HG03354 (cell line): ENCODE results near the gene TIMM50.
"Not testable (repeated sequence)": the region's sequence is repeated elsewhere in the genome, so short reads cannot be mapped to it uniquely, and the experiment has no call there.

Experiments used
- ATAC-seq: cut with Tn5 transposase; IDR thresholded peaks from one replicate; pipeline ENCODE4 v1.9.1; 2021; ENCODE audit warnings: mild to moderate bottlenecking; ENCODE audit not compliant: unreplicated experiment, poor library complexity, severe bottlenecking

TIMM50 gene

DNA sequence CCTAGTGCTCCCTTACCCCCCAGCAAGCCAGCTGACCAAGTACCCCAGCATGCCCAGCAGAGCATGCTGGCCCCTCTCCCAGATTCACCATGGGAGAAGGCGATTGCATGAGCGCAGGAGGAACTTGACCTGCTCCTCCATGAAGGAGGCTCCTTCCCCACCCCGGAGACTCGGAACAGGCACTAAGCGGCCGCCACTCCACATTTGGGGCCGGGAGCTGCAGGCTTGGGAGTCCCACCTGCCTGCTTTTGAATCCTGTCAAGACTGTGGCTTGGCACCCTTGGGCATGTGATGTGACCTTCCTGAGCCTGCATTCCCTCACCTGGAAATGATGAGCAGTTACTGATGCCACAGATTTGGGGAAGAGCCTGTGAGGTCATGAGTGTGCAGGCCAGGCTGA is 12.7 kb upstream of the TIMM50 start:
- ATAC-seq = no peak

DNA sequence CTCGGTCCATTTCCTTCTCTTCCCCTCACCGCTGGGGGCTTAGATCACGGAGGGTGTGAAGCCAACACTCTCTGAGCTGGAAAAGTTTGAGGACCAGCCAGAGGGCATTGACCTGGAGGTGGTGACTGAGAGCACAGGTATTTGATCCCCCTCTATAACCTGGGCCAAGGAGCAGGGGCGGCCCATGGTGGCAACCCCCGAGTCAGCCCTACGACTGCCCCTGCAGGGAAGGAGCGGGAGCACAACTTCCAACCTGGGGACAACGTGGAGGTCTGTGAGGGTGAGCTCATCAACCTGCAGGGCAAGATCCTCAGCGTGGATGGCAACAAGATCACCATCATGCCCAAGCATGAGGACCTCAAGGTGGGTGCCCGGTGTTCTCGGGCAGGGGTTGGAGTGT is 11.6 kb upstream of the TIMM50 start:
- ATAC-seq = no peak

DNA sequence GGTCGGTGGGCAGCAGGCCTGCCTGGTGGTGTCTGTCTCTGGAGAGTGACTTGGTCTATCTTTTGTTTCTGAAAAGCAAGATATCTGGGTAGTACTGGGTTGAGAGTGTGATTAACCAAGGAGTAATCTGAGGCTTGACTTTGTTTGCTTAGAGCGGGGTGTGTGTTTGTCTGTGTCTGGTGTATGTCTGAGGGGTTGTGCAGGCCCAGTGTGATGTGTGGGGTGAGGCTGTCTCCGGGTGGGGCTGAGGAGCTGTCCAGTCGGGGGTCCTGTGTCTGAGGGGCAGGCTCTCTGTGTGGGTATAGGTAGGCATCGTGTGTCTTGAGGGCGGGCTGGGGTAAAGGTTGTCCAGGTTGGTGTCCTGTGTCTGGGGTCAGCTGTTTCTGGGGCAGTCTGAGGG is 11.1 kb upstream of the TIMM50 start:
- no peak for ATAC-seq

DNA sequence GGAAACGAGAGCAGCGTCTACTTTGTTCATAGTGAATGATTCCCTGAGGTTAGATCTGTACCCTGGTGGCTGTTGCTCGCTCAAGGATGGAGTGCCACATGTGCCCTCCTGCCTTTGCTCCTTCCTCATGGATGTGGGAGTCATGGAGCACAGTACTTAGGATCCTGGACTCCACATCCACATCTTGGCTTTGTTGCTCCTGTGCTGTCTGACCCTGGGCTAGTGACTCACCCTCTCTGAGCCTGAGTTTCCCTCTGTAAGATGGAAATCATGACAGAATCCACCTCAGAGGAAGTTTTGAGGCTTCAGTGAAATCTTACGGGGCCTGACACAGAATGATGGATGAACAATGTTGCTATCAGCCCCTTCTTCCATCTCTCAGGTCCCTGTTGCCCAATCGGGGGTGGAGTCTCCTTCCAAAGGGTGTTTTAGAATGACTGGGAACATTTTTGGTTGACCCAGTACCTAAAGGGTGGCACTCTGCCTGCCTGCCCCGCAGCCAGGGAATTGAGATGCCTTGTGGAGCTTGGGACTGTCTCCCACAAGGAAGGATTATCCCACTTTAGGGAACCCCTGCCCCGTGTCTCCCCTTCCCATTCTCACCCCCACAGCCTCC is 9.8 kb upstream of the TIMM50 start:
- no peak for ATAC-seq

DNA sequence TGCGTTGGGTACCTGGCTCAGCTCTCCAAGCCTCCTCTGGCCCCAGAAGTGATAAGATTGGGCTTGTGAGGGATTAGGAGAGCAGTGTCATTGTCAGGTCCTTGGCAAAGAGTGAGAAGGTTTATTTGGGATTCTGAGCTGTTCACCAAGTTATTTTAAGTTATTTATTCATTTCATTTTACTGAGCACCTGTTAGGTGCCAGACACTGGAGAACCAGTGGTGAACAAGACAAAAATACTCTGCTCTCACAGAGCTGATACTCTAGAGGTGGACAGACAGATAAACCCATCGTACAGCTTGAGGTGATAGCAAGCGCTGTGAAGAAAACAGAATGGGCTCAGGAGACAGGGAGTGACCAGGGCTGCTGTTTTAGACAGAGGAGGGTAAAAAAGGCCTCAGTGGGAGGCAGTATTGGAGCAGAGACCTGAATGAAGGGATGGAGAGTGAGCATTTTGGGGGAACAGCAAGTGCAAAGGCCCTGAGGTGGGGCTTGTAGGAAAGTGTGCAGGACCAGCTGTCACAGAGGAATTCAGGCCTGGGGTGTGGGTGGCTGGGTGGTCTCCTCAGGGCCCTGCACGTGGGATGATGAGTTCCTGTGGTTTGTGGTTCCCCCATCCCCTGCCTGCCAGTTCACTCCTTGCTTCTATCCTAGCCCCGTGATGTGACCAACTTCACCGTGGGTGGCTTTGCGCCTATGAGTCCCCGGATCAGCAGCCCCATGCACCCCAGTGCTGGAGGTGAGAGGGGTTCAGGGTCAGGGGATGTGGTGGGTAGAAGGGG is 8.7 kb upstream of the TIMM50 start:
- no peak for ATAC-seq

DNA sequence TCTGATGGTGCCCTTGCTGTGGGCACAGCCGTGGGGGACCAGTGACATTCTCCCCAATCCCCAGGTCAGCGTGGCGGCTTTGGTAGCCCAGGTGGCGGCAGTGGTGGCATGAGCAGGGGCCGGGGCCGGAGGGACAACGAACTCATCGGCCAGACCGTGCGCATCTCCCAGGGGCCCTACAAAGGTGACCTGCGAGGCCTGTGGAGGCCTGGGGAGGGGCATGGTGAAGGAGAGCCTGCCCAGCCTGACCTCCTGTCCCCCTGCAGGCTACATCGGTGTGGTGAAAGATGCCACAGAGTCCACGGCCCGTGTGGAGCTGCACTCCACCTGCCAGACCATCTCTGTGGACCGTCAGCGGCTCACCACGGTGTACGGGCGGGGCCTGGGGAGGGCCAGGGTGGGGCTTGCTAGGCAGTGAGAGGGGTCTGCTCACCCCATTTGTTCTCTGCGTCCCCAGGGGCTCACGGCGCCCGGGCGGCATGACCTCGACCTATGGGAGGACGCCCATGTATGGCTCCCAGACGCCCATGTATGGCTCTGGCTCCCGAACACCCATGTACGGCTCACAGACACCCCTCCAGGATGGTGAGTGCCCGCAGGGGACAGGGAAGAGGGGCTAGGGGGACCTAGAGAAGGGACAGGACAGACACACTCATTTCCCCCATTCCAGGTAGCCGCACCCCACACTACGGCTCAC is 7.7 kb upstream of the TIMM50 start:
- no peak for ATAC-seq

DNA sequence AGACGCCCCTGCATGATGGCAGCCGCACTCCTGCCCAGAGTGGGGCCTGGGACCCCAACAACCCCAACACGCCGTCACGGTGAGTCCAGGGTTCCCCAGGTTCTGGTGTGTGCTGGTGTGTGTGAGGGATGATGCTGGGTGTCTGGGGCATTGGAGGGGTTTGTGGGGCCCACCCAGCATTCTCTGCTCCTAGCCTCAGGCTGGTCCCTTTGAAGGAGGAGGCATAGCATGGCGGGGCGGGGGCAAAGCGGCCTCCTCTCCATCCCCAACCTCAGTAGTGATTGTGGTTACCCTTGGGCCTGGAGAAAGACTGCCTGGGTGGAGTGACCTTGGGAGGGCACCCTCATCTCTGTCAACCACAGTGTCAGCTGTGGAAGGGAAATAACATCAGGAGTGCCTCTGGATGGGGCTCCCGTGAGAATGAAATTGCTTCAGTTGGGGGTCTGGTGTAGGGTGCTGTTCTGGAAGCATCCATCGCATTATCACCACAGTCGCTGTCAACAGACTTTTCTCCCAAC is 7.1 kb upstream of the TIMM50 start:
- ATAC-seq = no peak

DNA sequence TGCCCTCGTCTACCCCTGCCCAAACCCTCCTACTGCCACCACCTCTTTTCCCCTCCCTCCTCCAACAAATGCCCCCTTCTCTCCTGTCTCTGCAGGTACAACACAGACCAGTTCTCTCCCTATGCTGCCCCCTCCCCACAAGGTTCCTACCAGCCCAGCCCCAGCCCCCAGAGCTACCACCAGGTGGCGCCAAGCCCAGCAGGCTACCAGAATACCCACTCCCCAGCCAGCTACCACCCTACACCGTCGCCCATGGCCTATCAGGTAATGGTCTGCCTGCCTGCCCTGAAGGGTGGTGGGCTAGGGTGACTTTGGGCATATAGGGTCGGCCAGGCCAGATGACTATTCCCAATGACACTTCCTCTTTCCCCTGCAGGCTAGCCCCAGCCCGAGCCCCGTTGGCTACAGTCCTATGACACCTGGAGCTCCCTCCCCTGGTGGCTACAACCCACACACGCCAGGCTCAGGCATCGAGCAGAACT is 6.5 kb upstream of the TIMM50 start:
- no peak for ATAC-seq

DNA sequence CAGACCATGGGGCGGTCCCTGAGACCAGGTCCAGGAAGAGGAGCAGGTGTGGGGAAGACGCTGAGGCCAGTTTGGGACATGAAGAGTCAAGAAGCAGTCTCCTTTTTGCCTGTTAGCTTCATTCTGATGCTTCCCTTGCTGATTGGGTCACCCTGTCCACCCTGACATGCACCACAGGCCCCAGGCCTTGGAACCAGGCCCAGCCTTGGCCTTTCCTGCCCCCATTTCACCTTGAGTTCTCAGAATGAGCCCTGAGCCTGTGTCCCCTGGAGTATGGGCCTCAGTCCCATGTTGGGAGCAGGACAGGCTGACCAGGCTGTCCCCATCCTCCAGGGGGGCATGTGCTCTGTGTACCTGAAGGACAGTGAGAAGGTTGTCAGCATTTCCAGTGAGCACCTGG is 4.9 kb upstream of the TIMM50 start:
- ATAC-seq = no peak

DNA sequence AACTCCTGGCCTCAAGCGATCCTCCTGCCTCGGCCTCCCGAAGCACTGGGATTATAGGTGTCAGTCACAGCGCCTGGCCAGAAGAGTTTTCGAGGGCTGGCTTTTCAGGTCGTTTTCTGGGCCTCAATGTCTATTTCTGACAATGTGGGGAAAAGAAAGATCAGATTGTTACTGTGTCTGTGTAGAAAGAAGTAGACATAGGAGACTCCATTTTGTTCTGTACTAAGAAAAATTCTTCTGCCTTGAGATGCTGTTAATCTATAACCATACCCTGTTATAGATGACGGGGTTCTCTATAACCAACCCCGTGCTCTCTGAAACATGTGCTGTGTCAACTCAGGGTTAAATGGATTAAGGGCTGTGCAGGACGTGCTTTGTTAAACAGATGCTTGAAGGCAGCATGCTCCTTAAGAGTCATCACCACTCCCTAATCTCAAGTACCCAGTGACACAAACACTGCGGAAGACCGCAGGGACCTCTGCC is 1.3 kb upstream of the TIMM50 start:
- ATAC-seq = not testable (repeated sequence)

DNA sequence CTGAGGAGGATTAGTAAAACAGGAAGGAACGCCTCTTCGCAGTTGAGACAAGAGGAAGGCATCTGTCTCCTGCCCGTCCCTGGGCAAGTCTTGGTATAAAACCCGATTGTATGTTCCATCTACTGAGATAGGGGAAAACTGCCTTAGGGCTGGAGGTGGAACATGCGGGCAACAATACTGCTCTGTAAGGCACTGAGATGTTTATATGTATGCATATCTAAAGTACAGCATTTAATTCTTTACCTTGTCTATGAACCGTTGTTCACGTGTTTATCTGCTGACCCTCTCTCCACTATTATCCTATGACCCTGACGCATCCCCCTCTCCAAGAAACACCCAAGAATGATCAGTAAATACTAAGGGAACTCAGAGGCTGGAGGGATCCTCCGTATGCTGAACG is 722 bp upstream of the TIMM50 start:
- no peak for ATAC-seq

DNA sequence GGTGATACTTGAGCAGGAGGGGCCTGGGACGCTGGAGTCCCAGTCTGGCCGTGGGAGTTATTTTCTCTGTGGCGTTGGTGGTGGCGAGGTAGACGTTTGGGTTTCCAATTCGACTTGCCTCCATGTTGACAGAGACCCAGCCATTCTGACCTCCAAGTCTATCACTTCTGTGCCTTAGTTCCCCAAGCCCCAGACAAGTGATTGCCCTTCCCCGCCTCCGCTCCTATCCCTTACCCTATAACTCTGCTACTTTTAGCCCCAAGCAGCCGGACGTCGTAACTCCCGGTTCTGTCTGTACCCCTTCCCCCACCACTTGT is 549 bp downstream of the TIMM50 start:
- no peak for ATAC-seq

DNA sequence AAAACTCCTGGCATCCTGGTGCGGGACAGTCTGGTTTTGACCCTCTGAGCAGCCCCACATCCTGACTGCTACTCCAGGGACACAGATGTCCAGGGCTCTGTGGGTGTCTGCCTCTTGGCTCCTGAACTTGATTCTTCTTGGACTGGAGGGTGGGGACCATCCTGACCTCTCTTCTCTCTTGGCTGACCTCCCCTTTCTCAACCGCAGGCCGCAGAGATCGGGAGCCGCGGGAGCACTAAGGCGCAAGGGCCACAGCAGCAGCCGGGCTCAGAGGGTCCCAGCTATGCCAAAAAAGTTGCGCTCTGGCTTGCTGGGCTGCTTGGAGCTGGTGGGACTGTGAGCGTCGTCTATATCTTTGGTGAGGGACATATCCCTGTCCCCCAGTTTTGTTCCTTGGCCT is 1.0 kb downstream of the TIMM50 start:
- no peak for ATAC-seq

DNA sequence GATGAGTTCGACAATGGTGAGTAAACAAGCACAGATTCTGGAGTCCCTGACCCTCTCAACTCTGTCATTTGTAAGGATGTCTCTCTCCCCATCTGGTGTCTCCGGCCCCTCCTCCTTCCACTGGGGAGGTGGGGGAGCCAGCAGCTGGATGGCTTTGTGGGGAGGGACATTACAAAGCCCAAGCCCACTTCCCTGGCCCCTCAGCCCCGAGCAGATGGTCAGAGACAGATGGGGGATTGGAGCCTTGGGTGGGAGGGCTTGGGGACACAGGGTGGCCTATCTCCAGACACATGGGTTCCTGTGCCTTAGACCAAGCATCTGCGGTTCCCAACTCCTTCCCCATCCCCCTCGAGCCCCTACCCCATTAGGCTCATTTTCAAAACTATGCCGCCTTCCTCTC is 2.5 kb downstream of the TIMM50 start:
- ATAC-seq = no peak

DNA sequence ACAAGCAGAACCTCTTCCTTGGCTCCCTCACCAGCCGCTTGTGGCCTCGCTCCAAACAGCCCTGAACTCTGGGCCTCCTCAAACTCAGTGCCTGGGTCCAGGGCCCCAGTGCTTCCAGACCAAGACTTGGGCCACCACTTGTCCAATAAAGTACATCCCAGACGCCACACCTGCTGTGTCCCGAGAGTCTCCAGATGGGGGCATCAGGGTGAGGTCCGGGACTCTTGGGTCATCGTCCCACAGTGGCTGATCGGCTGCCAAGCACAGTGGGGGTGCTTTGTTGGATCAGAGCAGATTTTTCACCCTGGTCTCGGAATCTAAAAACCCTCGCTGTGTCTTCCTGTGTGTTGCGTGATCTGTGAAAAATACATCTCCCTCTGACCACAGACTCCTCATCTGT is 9.1 kb downstream of the TIMM50 start:
- ATAC-seq = no peak

DNA sequence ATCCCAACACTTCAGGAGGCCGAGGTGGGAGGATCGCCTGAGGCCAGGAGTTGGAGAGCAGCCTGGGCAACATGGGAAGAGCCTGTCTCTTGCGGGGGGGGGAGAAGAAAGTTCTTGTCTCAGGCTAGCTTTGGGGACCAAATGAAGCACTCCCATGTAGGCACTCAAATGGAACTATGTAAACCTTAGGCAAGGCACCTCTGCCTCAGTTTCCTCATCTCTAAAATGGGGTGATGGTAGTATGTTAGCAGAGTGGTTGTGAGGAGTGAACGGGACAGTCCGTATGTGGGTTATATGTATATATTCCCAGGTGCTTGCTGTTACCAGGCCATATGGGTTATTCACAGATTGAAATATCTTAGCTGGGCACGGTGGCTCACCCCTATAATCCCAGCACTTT is 11.6 kb downstream of the TIMM50 start:
- no peak for ATAC-seq

DNA sequence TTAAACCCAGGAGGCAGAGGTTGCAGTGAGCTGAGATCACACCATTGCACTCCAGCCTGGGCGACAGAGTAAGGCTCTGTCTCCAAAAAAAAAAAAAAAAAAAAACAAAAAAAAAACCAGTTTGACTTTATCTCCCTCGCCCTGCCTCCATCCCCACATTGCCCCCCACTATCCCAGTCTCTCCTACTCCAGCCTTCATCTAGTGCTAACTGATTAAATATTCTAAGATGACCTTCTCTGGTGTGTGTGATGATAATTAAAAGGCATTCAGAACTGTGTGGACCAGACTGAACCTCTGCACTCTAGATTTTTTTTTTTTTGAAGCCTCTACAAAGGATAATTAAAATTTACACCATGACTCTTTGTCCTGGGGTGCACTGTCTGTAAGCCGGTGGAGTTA is 12.2 kb downstream of the TIMM50 start:
- no peak for ATAC-seq

DNA sequence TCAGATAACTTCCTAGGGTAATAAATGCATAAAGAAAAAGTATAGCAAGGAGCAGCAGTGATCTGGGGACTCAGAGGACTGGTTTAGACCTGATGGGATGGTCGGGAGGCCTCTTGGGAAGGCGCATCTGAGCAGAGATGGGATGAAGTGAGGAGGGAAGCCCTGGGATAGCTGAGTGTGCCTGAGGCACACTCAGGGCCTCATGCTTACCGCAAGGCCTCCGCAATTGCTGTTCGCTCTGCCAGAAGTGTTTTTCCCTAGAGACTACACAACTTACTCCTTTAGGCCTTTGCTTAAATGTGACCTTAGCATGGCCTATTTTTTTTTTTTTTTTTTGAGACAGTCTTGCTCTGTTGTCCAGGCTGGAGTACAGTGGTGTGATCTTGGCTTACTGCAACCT is 14.0 kb downstream of the TIMM50 start:
- no peak for ATAC-seq

DNA sequence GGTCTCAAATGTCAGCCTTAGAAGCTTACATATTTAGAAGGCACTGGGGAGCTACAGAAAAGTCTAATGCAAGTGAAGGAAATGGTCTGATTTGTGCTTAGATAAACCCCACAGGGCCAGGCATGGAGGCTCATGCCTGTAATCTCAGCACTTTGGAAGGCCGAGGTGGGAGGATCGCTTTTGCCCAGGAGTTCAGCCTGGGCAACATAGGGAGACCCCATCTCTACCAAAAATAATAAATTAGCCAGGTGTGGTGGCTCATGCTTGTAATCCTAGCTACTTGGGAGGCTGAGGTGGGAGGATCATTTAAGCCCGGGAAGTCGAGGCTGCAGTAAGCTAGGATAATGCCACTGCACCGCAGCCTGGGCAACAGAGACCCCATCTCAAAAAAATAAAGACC is 15.4 kb downstream of the TIMM50 start:
- ATAC-seq = no peak

DNA sequence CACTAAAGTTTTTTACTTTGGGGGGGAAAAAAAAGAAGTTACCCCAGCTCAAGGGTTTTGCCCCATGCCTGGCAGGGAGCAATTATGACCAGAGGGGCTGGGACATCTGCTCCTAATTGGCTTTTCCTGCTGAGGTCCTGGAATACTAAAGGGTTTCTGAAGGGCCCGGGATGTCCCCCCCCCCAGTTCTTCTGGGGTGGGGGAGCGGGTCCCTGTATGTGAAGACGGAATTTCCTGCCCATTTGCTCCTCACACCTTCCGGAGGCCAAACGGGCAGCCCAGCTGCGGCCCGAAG is 17.0 kb downstream of the TIMM50 start:
- ATAC-seq = no peak
